Kidney epithelial cell (primary cell): ENCODE data around the gene ARHGEF3. TPM values are rescaled to one million over a fixed set of nuclear protein-coding genes. Genes with fewer than 3 reads are reported as not detected.

Source experiments
- DNase-seq: peaks from one replicate; pipeline ENCODE4 v3.0.0-alpha.2; 2010; ENCODE audit warnings: low read depth
- H3K27me3 ChIP-seq: 2 replicates; pipeline ENCODE4 v1.6.0; 2011; ENCODE audit warnings: low read length; ENCODE audit not compliant: control insufficient read depth, insufficient read depth
- H3K36me3 ChIP-seq: 2 replicates; pipeline ENCODE4 v1.5.1; 2011; ENCODE audit warnings: low read length; ENCODE audit not compliant: control insufficient read depth, insufficient read depth
- H3K4me3 ChIP-seq: 2 replicates; pipeline ENCODE4 v1.5.1; 2011; ENCODE audit warnings: low read depth, mild to moderate bottlenecking, control low read depth, low read length
- total RNA-seq: library from RNA; depleted of rRNA; stranded (reverse); fragments of >200 nt; gene quantifications from 2 replicates; pipeline ENCODE4 v1.2.3, GENCODE V29; 2015
- TF ChIP-seq, protein P1 (sequence below): IDR thresholded peaks from 2 replicates; pipeline ENCODE4 v1.5.1; 2011; ENCODE audit warnings: mild to moderate bottlenecking, moderate library complexity, low read length, control low read depth, inconsistent platforms; ENCODE audit not compliant: insufficient read depth, poor library complexity, severe bottlenecking

ARHGEF3 gene
- total RNA-seq, 1 donor from 2014 or later, result 12.4 TPM

DNA sequence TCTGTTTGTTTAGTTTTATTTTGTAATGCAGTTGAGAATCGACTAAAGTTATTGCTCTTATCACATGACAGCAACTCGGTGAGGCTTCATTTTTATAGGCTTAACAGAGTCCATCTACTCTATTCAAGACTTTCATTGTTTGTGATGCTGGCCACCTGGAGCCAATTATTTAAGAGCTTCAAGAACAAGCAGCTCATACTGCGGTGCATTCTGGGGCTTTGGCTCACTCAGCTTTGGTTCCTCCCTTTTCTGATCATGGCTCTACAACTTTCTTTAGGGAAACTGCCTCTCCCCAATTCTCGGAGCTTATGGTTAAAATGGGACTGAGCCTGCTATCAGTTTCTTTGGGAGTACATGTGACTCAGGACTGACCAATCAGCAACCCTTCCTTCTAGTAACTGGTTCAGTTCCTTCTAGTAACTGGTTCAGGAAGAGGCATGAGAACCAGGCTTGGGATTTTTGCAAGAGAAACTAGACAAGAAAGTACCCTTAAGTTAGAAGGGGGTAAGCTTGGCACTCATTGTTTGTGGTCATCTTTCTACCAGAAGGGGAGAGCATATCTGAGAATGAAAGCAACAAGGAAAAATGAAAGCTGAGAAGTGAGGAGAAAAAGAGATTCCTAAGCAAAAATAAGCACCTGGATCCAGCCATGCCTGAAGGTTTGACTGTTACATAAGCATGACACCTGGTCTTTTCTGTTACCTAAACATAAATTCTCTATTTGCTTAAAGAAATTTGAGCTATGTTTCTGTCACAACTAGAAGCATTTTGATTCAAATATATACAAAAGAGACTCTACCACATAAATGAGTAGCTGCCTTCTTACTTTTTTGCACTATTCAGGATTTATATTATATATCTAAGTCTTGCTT, 24.1 kb upstream of the ARHGEF3 start:
- TF ChIP-seq, protein P1, sequence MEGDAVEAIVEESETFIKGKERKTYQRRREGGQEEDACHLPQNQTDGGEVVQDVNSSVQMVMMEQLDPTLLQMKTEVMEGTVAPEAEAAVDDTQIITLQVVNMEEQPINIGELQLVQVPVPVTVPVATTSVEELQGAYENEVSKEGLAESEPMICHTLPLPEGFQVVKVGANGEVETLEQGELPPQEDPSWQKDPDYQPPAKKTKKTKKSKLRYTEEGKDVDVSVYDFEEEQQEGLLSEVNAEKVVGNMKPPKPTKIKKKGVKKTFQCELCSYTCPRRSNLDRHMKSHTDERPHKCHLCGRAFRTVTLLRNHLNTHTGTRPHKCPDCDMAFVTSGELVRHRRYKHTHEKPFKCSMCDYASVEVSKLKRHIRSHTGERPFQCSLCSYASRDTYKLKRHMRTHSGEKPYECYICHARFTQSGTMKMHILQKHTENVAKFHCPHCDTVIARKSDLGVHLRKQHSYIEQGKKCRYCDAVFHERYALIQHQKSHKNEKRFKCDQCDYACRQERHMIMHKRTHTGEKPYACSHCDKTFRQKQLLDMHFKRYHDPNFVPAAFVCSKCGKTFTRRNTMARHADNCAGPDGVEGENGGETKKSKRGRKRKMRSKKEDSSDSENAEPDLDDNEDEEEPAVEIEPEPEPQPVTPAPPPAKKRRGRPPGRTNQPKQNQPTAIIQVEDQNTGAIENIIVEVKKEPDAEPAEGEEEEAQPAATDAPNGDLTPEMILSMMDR, result no peak
- Histone ChIP-seq H3K4me3 (no peak overlapping the region), H3K36me3 (no peaks in the 10 kb centered on the region), H3K27me3 (no peaks in the 10 kb centered on the region)
- no peak for DNase-seq

- H3K36me3 ChIP-seq, result no peaks in the 10 kb centered on the region
- H3K4me3 ChIP-seq, result no peak overlapping the region
- TF ChIP-seq, protein P1, result no peak
- H3K27me3 ChIP-seq, result no peaks in the 10 kb centered on the region
- DNase-seq, result no peak
Measured at GRCh38 chr3:56823984-56824703, 22.4 kb upstream of the ARHGEF3 start.

DNA sequence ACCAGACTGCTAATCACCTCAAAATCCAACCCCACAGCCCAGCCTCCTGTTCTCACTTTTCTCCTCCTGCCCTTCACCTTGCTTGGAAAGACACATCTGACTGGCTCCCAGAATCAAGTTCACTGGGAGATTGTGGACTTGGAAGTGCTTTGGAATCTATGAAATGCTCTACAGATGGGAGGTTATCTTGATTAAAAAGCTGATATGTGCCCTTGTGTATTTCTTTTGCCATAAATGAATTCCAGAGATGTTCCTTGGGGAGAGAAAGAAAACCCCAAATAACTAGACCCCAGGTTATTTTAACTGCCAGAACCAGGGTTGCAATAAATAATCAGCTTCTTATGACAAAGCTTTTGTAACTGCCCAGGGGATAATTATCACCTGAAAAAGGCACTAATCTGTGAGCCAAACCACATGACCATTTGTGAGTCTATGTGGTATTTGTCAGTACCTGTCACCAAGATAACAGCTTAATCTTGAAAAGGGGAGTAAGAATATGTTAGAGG, 21.7 kb upstream of the ARHGEF3 start:
- TF ChIP-seq, protein P1, result no peak
- Histone ChIP-seq H3K27me3 (no peaks in the 10 kb centered on the region), H3K36me3 (no peaks in the 10 kb centered on the region), H3K4me3 (no peak overlapping the region)
- DNase-seq, result no peak

- no peak overlapping the region for H3K4me3 ChIP-seq
- no peaks in the 10 kb centered on the region for H3K36me3 ChIP-seq
- no peak for DNase-seq
- no peaks in the 10 kb centered on the region for H3K27me3 ChIP-seq
- TF ChIP-seq, protein P1, result no peak
Measured at GRCh38 chr3:56822501-56822900, 20.8 kb upstream of the ARHGEF3 start.

DNA sequence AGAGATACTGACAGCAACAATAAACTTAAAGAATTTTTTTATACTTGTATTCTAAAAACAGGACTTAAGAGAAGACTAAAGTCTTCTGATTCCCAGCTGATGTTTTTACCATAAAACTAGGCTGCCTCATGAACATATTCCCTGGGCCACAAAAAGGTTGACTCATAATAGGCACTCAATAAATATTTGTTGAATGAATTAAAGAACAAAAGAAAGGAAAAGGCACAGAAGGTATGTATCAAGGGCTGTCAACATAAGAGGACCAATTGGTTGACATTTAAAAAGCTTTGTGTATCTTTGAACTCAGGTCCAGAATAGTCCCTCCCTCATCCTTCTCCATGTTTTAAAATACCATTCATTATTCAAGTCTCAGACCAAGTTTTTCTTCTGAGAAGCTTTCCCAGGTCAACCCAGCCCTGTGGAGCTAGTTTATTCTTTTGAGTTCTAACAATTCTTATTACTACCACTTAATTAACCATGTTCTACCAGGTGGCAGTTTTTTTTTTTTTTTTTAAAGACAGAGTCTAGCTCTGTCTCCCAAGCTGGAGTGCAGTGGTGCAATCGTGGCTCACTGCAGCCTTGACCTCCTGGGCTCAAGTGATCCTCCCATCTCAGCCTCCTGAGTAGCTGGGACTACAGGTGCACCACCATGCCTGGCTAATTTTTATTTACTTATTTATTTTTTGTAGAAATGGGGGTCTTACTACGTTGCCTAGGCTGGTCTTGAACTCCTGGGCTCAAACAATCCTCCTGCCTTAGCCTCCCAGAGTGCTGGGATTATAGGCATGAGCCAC, 17.5 kb upstream of the ARHGEF3 start:
- H3K36me3 ChIP-seq, result no peaks in the 10 kb centered on the region
- no peaks in the 10 kb centered on the region for H3K27me3 ChIP-seq
- no peak overlapping the region for H3K4me3 ChIP-seq
- DNase-seq, result no peak
- TF ChIP-seq, protein P1, result no peak
